Neural progenitor cell (in vitro differentiated cells): ENCODE data around the gene SPOP. TPM values are rescaled to one million over a fixed set of nuclear protein-coding genes. Genes with fewer than 3 reads are reported as not detected.
A peak's percentile ranks its signal among the peaks of the same experiment; 100 is the strongest.

Source experiments
- DNase-seq: peaks from one replicate; pipeline ENCODE4 v3.0.0-alpha.2; 2016; ENCODE audit warnings: low spot score
- H2AFZ ChIP-seq: fragments of 200-600 bp; sonication (generic); replicated peaks from 2 replicates; pipeline ENCODE4 v1.6.1; 2016; ENCODE audit warnings: antibody characterized with exemption
- H3F3A ChIP-seq: fragments of 200-600 bp; sonication (generic); 2 replicates; pipeline ENCODE4 v1.6.1; 2016; ENCODE audit warnings: antibody characterized with exemption, low read depth
- H3K27ac ChIP-seq: fragments of 200-600 bp; sonication (generic); 2 replicates; pipeline ENCODE4 v1.5.1; 2016; ENCODE audit warnings: mild to moderate bottlenecking
- H3K27me3 ChIP-seq: fragments of 200-600 bp; sonication (generic); 2 replicates; pipeline ENCODE4 v1.6.1; 2016; ENCODE audit warnings: mild to moderate bottlenecking, moderate library complexity
- H3K36me3 ChIP-seq: fragments of 200-600 bp; sonication (generic); 2 replicates; pipeline ENCODE4 v1.5.1; 2016
- H3K4me1 ChIP-seq: fragments of 200-600 bp; sonication (generic); 2 replicates; pipeline ENCODE4 v1.6.1; 2016; ENCODE audit warnings: mixed run types
- H3K4me2 ChIP-seq: fragments of 200-600 bp; sonication (generic); 2 replicates; pipeline ENCODE4 v1.6.1; 2016
- H3K4me3 ChIP-seq: fragments of 200-600 bp; sonication (generic); 2 replicates; pipeline ENCODE4 v1.5.1; 2016
- H3K79me2 ChIP-seq: fragments of 200-600 bp; sonication (generic); 2 replicates; pipeline ENCODE4 v1.6.1; 2016; ENCODE audit warnings: low read depth
- H3K9ac ChIP-seq: fragments of 200-600 bp; sonication (generic); 2 replicates; pipeline ENCODE4 v1.6.1; 2016
- H3K9me3 ChIP-seq: fragments of 200-600 bp; sonication (generic); 2 replicates; pipeline ENCODE4 v1.5.1; 2016; ENCODE audit warnings: low read depth
- H4K20me1 ChIP-seq: fragments of 200-600 bp; sonication (generic); 2 replicates; pipeline ENCODE4 v1.6.1; 2016; ENCODE audit warnings: low read depth
- H3K27ac Mint-ChIP-seq: 3 replicates; pipeline ENCODE4 v1.8.0; 2021; ENCODE audit warnings: mixed read lengths
- H3K27me3 Mint-ChIP-seq: 2 replicates; pipeline ENCODE4 v1.8.0; 2022; ENCODE audit warnings: low read depth, mild to moderate bottlenecking, inconsistent platforms, moderate library complexity, mixed read lengths; ENCODE audit not compliant: insufficient read depth
- H3K36me3 Mint-ChIP-seq: 3 replicates; pipeline ENCODE4 v1.8.0; 2021; ENCODE audit warnings: mixed read lengths
- H3K4me1 Mint-ChIP-seq: 3 replicates; pipeline ENCODE4 v1.8.0; 2021; ENCODE audit warnings: mixed read lengths
- H3K4me3 Mint-ChIP-seq: 3 replicates; pipeline ENCODE4 v1.8.0; 2021; ENCODE audit warnings: mild to moderate bottlenecking, moderate library complexity, mixed read lengths
- H3K9me3 Mint-ChIP-seq: 3 replicates; pipeline ENCODE4 v1.8.0; 2020; ENCODE audit warnings: mixed read lengths
- CTCF ChIP-seq: fragments of 200-600 bp; sonication (generic); IDR thresholded peaks from 2 replicates; pipeline ENCODE4 v1.5.1; 2017; ENCODE audit warnings: antibody characterized with exemption, mild to moderate bottlenecking
- EZH2 ChIP-seq: fragments of 200-600 bp; sonication (generic); IDR thresholded peaks from 2 replicates; pipeline ENCODE4 v1.6.1; 2017; ENCODE audit warnings: antibody characterized with exemption, mild to moderate bottlenecking, moderate library complexity
- EZH2phosphoT487 ChIP-seq: fragments of 200-600 bp; sonication (generic); IDR thresholded peaks from 2 replicates; pipeline ENCODE4 v1.6.1; 2017; ENCODE audit warnings: antibody characterized with exemption
- total RNA-seq: library from RNA; depleted of rRNA; stranded (reverse); fragments of >200 nt; gene quantifications from 2 replicates; pipeline ENCODE4 v1.2.3, GENCODE V29; 2015; ENCODE audit warnings: low replicate concordance

The SPOP gene
- total RNA-seq, 1 donor from 2014 or later, result 40.3 TPM

- Histone ChIP-seq H3K9ac (no peak overlapping the region), H3F3A (peaks cover 6% of the 10 kb centered on the region), H3K4me2 (no peak overlapping the region), H3K27me3 (peaks cover 20% of the 10 kb centered on the region), H3K4me1 (peaks cover 5% of the 10 kb centered on the region), H3K79me2 (no peaks in the 10 kb centered on the region), H3K36me3 (no peaks in the 10 kb centered on the region), H3K27ac (no peak overlapping the region), H3K9me3 (no peaks in the 10 kb centered on the region), H3K4me3 (no peak overlapping the region), H4K20me1 (no peaks in the 10 kb centered on the region), H2AFZ (no peak overlapping the region)
- Mint-ChIP-seq H3K36me3 (no peaks in the 10 kb centered on the region), H3K4me3 (no peak overlapping the region), H3K9me3 (no peaks in the 10 kb centered on the region), H3K27ac (no peak overlapping the region), H3K4me1 (peaks cover 9% of the 10 kb centered on the region), H3K27me3 (peaks cover 21% of the 10 kb centered on the region)
- TF ChIP-seq EZH2phosphoT487 (no peak), CTCF (no peak), EZH2 (no peak)
- DNase-seq, result peak; percentile 1
These were observed 123.0 kb downstream of the SPOP start for GRCh38 chr17:49554694-49555494.

- H3K27ac Mint-ChIP-seq, result no peak overlapping the region
- H3K4me3 Mint-ChIP-seq, result no peak overlapping the region
- peak; percentile 1 for DNase-seq
- H3K27ac ChIP-seq, result no peak overlapping the region
- no peaks in the 10 kb centered on the region for H3K9me3 Mint-ChIP-seq
- H3K4me2 ChIP-seq, result no peak overlapping the region
- TF ChIP-seq CTCF, result no peak
- TF ChIP-seq EZH2phosphoT487, result no peak
- TF ChIP-seq EZH2, result no peak
- peaks cover 9% of the 10 kb centered on the region for H3K4me1 Mint-ChIP-seq
- no peak overlapping the region for H3K4me3 ChIP-seq
- H3K79me2 ChIP-seq, result no peaks in the 10 kb centered on the region
- H4K20me1 ChIP-seq, result no peaks in the 10 kb centered on the region
- no peaks in the 10 kb centered on the region for H3K36me3 ChIP-seq
- H3K9ac ChIP-seq, result no peak overlapping the region
- H3K27me3 Mint-ChIP-seq, result peaks cover 23% of the 10 kb centered on the region
- peaks cover 5% of the 10 kb centered on the region for H3K4me1 ChIP-seq
- peaks cover 6% of the 10 kb centered on the region for H3F3A ChIP-seq
- no peaks in the 10 kb centered on the region for H3K36me3 Mint-ChIP-seq
- H2AFZ ChIP-seq, result no peak overlapping the region
- H3K9me3 ChIP-seq, result no peaks in the 10 kb centered on the region
- H3K27me3 ChIP-seq, result peaks cover 16% of the 10 kb centered on the region
These were observed 124.1 kb downstream of the SPOP start for GRCh38 chr17:49553676-49554335.

- no peaks in the 10 kb centered on the region for H3K36me3 Mint-ChIP-seq
- DNase-seq, result no peak
- no peak overlapping the region for H3K27ac Mint-ChIP-seq
- Histone ChIP-seq H3K4me3 (no peak overlapping the region), H3K27ac (no peak overlapping the region), H3K4me2 (no peak overlapping the region), H3F3A (peaks cover 10% of the 10 kb centered on the region), H3K36me3 (no peaks in the 10 kb centered on the region), H3K4me1 (peaks cover 17% of the 10 kb centered on the region), H3K9ac (no peak overlapping the region), H3K27me3 (peaks cover 3% of the 10 kb centered on the region), H3K9me3 (no peaks in the 10 kb centered on the region), H3K79me2 (no peaks in the 10 kb centered on the region), H2AFZ (no peak overlapping the region), H4K20me1 (no peaks in the 10 kb centered on the region)
- TF ChIP-seq CTCF (no peak), EZH2 (no peak), EZH2phosphoT487 (no peak)
- H3K9me3 Mint-ChIP-seq, result no peaks in the 10 kb centered on the region
- H3K27me3 Mint-ChIP-seq, result peaks cover 22% of the 10 kb centered on the region
- H3K4me3 Mint-ChIP-seq, result no peak overlapping the region
- peaks cover 6% of the 10 kb centered on the region for H3K4me1 Mint-ChIP-seq
These were observed 125.7 kb downstream of the SPOP start for GRCh38 chr17:49552070-49552751.
